H1 (cell line): ENCODE data around the gene MAPKAP1. TPM values are rescaled to one million over a fixed set of nuclear protein-coding genes. Genes with fewer than 3 reads are reported as not detected.

Experiments used
- BACH1 ChIP-seq: IDR thresholded peaks from 2 replicates; pipeline ENCODE4 v1.6.1; 2012; ENCODE audit warnings: low read length, improper control_type of control experiment
- CHD7 ChIP-seq: fragments of 300-600 bp; sonication (generic); IDR thresholded peaks from 2 replicates; pipeline ENCODE4 v1.7.1; 2012; ENCODE audit warnings: low read length, moderate library complexity, mild to moderate bottlenecking, inconsistent platforms; ENCODE audit not compliant: insufficient replicate concordance
- EZH2 ChIP-seq: fragments of 200-600 bp; sonication (generic); IDR thresholded peaks from 2 replicates; pipeline ENCODE4 v1.7.1; 2012; ENCODE audit warnings: low read depth, mild to moderate bottlenecking, moderate library complexity, low read length, inconsistent platforms; ENCODE audit not compliant: severe bottlenecking
- JUND ChIP-seq: IDR thresholded peaks from 2 replicates; pipeline ENCODE4 v1.6.1; 2011; ENCODE audit warnings: mild to moderate bottlenecking, improper control_type of control experiment, low read length
- TAF1 ChIP-seq: IDR thresholded peaks from 2 replicates; pipeline ENCODE4 v1.6.1; 2011; ENCODE audit warnings: mild to moderate bottlenecking, low read depth, low read length
- polyA plus RNA-seq, 7 experiments: library from polyadenylated mRNA; depleted of rRNA in 3 of 7; stranded (reverse) in 5 of 7; unstranded in 2 of 7; fragments of >200 nt in 5 of 7; fragments of 200-250 nt in 2 of 7; gene quantifications; 1 replicate in 5 of 7; 2 replicates in 1 of 7; 4 replicates in 1 of 7; pipeline versions ENCODE4 v1.2.1 to v1.2.3, GENCODE V29; 2011 to 2013; ENCODE audit warnings: missing spikeins in 2 of 7, mixed read lengths in 2 of 7
- total RNA-seq: library from RNA; stranded (reverse); fragmentation: NEBNext Ultra II Directional; extraction: Animal tissue kit (Norgen Biotek cat#: 25700); gene quantifications from 2 replicates; pipeline ENCODE4 v1.2.1, GENCODE V29; 2021

Gene MAPKAP1
- total and polyA plus RNA-seq, 2 of the 8 experiments (the other 6 are each of a cell fraction or from before 2014, with no cell fraction given): 79.2 to 140 TPM

DNA sequence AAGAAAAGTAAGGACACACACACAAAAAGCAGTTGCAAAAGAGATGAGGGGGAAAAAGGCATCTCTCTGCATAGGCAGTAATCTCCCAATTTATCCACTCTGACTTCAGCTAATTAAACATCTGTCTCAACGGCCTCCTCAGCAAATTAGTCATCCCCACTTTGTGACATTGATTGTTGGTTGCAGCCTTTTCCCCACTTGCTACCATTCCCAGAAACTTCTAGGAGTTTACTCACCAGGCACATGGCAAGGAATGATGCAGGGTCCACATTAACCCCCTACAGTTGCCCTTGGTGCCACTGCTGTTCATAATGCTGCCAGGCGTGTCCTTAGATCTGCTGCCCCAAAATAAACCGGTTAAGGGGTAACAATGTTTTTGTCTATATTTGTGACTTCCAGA, 174.6 kb downstream of the MAPKAP1 start (continued):
- no peak for TF ChIP-seq CHD7
- TF ChIP-seq TAF1: no peak
- TF ChIP-seq BACH1: no peak
- TF ChIP-seq EZH2: no peak
- no peak for TF ChIP-seq JUND
